CD4-positive, alpha-beta T cell treated with Interleukin-12 subunit alpha and Interleukin-12 subunit beta, for 1 hour (primary cell): ENCODE data around the gene C6orf141.

ENCODE experiments used
- DNase-seq: peaks from one replicate; pipeline ENCODE4 v3.0.0-alpha.2; 2020

Gene C6orf141

GRCh38 chr6:49540614-49541013 is 9.9 kb upstream of the C6orf141 start:
- no peak for DNase-seq

- no peak for DNase-seq
Observed at GRCh38 chr6:49541210-49541724, 9.2 kb upstream of the C6orf141 start.

GRCh38 chr6:49541936-49542335 is 8.5 kb upstream of the C6orf141 start:
- DNase-seq = no peak

GRCh38 chr6:49543087-49543858 is 7.2 kb upstream of the C6orf141 start:
- no peak for DNase-seq

GRCh38 chr6:49546331-49546730 is 4.1 kb upstream of the C6orf141 start:
- no peak for DNase-seq

- DNase-seq = no peak
Observed at GRCh38 chr6:49548613-49549304, 1.7 kb upstream of the C6orf141 start.

- no peak for DNase-seq
Observed at GRCh38 chr6:49549691-49550491, 577 bp upstream of the C6orf141 start.

- no peak for DNase-seq
Observed at GRCh38 chr6:49551078-49551865, 804 bp downstream of the C6orf141 start.

GRCh38 chr6:49551866-49552129 is 1.3 kb downstream of the C6orf141 start:
- no peak for DNase-seq

- no peak for DNase-seq
Observed at GRCh38 chr6:49552596-49552995, 2.1 kb downstream of the C6orf141 start.

GRCh38 chr6:49553384-49553783 is 2.9 kb downstream of the C6orf141 start:
- no peak for DNase-seq

GRCh38 chr6:49555951-49556350 is 5.5 kb downstream of the C6orf141 start:
- no peak for DNase-seq

- no peak for DNase-seq
Observed at GRCh38 chr6:49556429-49556837, 6.0 kb downstream of the C6orf141 start.

GRCh38 chr6:49557177-49557576 is 6.7 kb downstream of the C6orf141 start:
- DNase-seq = no peak

- DNase-seq = no peak
Observed at GRCh38 chr6:49558238-49558637, 7.8 kb downstream of the C6orf141 start.

- no peak for DNase-seq
Observed at GRCh38 chr6:49563006-49563886, 12.8 kb downstream of the C6orf141 start.

GRCh38 chr6:49564552-49564951 is 14.1 kb downstream of the C6orf141 start:
- DNase-seq = no peak

- no peak for DNase-seq
Observed at GRCh38 chr6:49565261-49565660, 14.8 kb downstream of the C6orf141 start.

GRCh38 chr6:49565855-49566254 is 15.4 kb downstream of the C6orf141 start:
- DNase-seq = no peak

GRCh38 chr6:49570474-49571079 is 20.1 kb downstream of the C6orf141 start:
- DNase-seq = no peak

GRCh38 chr6:49576618-49577017 is 26.1 kb downstream of the C6orf141 start:
- DNase-seq = no peak
